Right lobe of liver (tissue), 6 donors: ENCODE data around the gene UGT1A8. TPM values are rescaled to one million over a fixed set of nuclear protein-coding genes. Genes with fewer than 3 reads are reported as not detected.

ENCODE experiments used
- ATAC-seq, 4 donors: fragments of 200-7000 bp; cut with Tn5 transposase; one replicate each; pipeline ENCODE4 v1.9.1; 2020; ENCODE audit warnings: mild to moderate bottlenecking in 4 of 4, moderate library complexity in 4 of 4
- DNase-seq, 3 donors: peaks; one replicate each; pipeline ENCODE4 v3.0.0-alpha.2; 2020
- H3K27ac ChIP-seq, 3 donors: fragments of 200-600 bp; one replicate each; pipeline ENCODE4 v1.8.0; 2022
- H3K27me3 ChIP-seq, 2 donors: fragments of 200-600 bp; one replicate each; pipeline ENCODE4 v1.8.0; 2022
- H3K36me3 ChIP-seq, 4 donors: fragments of 200-600 bp; sonication (generic) in 1 of 4; one replicate each; pipeline versions ENCODE4 v1.5.1 to v1.8.0; 2017 to 2022; ENCODE audit warnings: control low read depth in 1 of 4
- H3K4me1 ChIP-seq, 4 donors: fragments of 200-600 bp; sonication (generic) in 1 of 4; one replicate each; pipeline versions ENCODE4 v1.5.1 to v1.8.0; 2017 to 2022; ENCODE audit warnings: control low read depth in 1 of 4
- H3K4me3 ChIP-seq, 3 donors: fragments of 200-600 bp; one replicate each; pipeline ENCODE4 v1.8.0; 2022
- H3K9me3 ChIP-seq, 4 donors: fragments of 200-600 bp; sonication (generic) in 1 of 4; one replicate each; pipeline versions ENCODE4 v1.5.1 to v1.8.0; 2017 to 2022; ENCODE audit warnings: control low read depth in 1 of 4
- CTCF ChIP-seq, 4 donors: fragments of 200-600 bp in 3 of 4; fragments of 450-650 bp in 1 of 4; IDR thresholded peaks; one replicate each; pipeline versions ENCODE4 v1.5.1 to v1.8.0; 2016 to 2022; ENCODE audit warnings: antibody characterized with exemption in 4 of 4, mild to moderate bottlenecking in 2 of 4
- POLR2A ChIP-seq: fragments of 450-650 bp; IDR thresholded peaks from one replicate; pipeline ENCODE4 v1.6.1; 2017; ENCODE audit warnings: antibody characterized with exemption, mild to moderate bottlenecking
- WGBS: methylation state at CpG from one replicate; pipeline ENCODE4 v1.1.6; 2018; ENCODE audit warnings: low coverage, low lambda C conversion rate; ENCODE audit not compliant: insufficient coverage; ENCODE audit errors: missing lambda C conversion rate; 5-methylcytosine and 5-hydroxymethylcytosine counted together
- intact Hi-C, 2 donors: fragments of 100-400 bp; cut with DNase I; formaldehyde crosslinking; loops; one replicate each; pipeline versions ENCODE4 v1.11.2 to v1.14.1; 2022
- total RNA-seq, 6 experiments: library from RNA; depleted of rRNA in 2 of 6; stranded (reverse); fragments of >200 nt in 2 of 6; fragmentation: NEBNext Ultra II Directional in 3 of 6; extraction: Animal tissue kit (Norgen Biotek cat#: 25700) in 3 of 6; gene quantifications; one replicate each; pipeline versions ENCODE4 v1.1.0 to v1.2.4, GENCODE V29; 2016 to 2023
- donor health status: DM: no; HTN: yes; CAD: no.
- donor health status: DM: no; HTN: no; CAD: no.
- donor health status: DM: no; HTN: no; CAD: no.
- donor health status: DM: no; HTN: yes; CAD: no.
- donor health status: DM: no; HTN: yes; CAD: no.

UGT1A8 gene
- total RNA-seq, 6 experiments from 2014 or later, result 0.51 to 3.8 (median 1.7) TPM

- TF ChIP-seq POLR2A, result no peak
- no peak for TF ChIP-seq CTCF (IDR thresholded peaks at IDR 0.05)
- peaks cover 0 to 56% (median 12%) of the 10 kb centered on the region in 4 donors for H3K4me1 ChIP-seq
These were observed 55.5 kb downstream of the UGT1A8 start for GRCh38 chr2:233672886-233673285.

GRCh38 chr2:233673896-233674295 is 56.5 kb downstream of the UGT1A8 start:
- no peaks in the 10 kb centered on the region for H3K27me3 ChIP-seq
- ATAC-seq (peak in 2 of 4 donors; percentile 26 to 44), DNase-seq (no peak)
- peaks cover 0 to 54% (median 12%) of the 10 kb centered on the region in 4 donors for H3K4me1 ChIP-seq
- peak overlapping the region; percentile 22 to 66 (median 46) for H3K4me3 ChIP-seq
- H3K9me3 ChIP-seq, result no peaks in the 10 kb centered on the region
- H3K36me3 ChIP-seq, result no peaks in the 10 kb centered on the region
- intact Hi-C loops, result no loop called here
- peak overlapping the region; percentile 6 to 70 (median 26) for H3K27ac ChIP-seq
- TF ChIP-seq POLR2A (no peak), CTCF (IDR thresholded peaks at IDR 0.05) (no peak)

More at GRCh38 chr2:233672886-233673285, 55.5 kb downstream of the UGT1A8 start:
- Histone ChIP-seq H3K27ac (peak overlapping the region in 2 of 3 donors; percentile 70 to 75), H3K36me3 (no peaks in the 10 kb centered on the region), H3K27me3 (no peaks in the 10 kb centered on the region), H3K4me3 (peak overlapping the region; percentile 22 to 66 (median 46)), H3K9me3 (no peaks in the 10 kb centered on the region)
- ATAC-seq (no peak), DNase-seq (no peak)
- intact Hi-C loops, result no loop called here
- WGBS, result 15% methylated on average over 3 of the region's 3 CpGs

DNA sequence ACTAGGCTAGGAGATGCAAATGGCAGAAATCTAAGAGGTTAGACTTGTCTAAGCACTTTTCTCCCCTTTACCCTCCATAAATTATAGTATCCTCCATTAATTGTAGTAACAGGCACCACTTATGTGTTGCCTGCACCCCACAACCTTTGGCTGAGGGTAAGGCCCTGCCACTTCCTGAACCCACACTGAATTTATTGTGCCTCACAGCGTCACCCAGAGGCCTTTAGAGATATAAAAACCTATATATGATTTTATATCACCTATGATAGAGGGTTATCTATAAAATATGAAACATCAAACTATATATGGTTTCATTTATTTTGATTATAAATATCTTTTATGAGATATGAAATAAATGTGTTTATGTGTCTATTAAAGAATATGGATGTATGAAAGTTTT is 56.9 kb downstream of the UGT1A8 start:
- Histone ChIP-seq H3K36me3 (no peaks in the 10 kb centered on the region), H3K4me1 (peaks cover 0 to 50% (median 12%) of the 10 kb centered on the region in 4 donors), H3K27me3 (no peaks in the 10 kb centered on the region), H3K9me3 (no peaks in the 10 kb centered on the region), H3K4me3 (peak overlapping the region; percentile 22 to 66 (median 46)), H3K27ac (peak overlapping the region; percentile 6 to 70 (median 26))
- ATAC-seq (peak in 3 of 4 donors; percentile 26 to 36 (median 34)), DNase-seq (no peak)
- intact Hi-C loops, result no loop called here
- WGBS, result 14% methylated on average over 1 of the region's 1 CpG
- TF ChIP-seq CTCF (IDR thresholded peaks at IDR 0.05) (peak in 3 of 4 donors; percentile 9 to 22 (median 18)), POLR2A (peak; percentile 15)

GRCh38 chr2:233674995-233675394 is 57.6 kb downstream of the UGT1A8 start:
- no peak for ATAC-seq
- Histone ChIP-seq H3K27ac (peak overlapping the region in 1 of 3 donors; percentile 70), H3K4me3 (peak overlapping the region in 2 of 3 donors; percentile 46 to 66), H3K27me3 (no peaks in the 10 kb centered on the region), H3K36me3 (no peaks in the 10 kb centered on the region), H3K4me1 (peaks cover 0 to 43% (median 9%) of the 10 kb centered on the region in 4 donors), H3K9me3 (no peaks in the 10 kb centered on the region)
- DNase-seq, result no peak
- intact Hi-C loops, result no loop called here
- 29% methylated on average over 4 of the region's 4 CpGs for WGBS
- TF ChIP-seq CTCF (IDR thresholded peaks at IDR 0.05) (no peak), POLR2A (no peak)

GRCh38 chr2:233676046-233676445 is 58.6 kb downstream of the UGT1A8 start:
- H3K4me1 ChIP-seq, result peaks cover 0 to 39% (median 6%) of the 10 kb centered on the region in 4 donors
- no peaks in the 10 kb centered on the region for H3K27me3 ChIP-seq
- 92% methylated on average over 2 of the region's 2 CpGs for WGBS
- no peaks in the 10 kb centered on the region for H3K9me3 ChIP-seq
- DNase-seq, result no peak
- no peaks in the 10 kb centered on the region for H3K36me3 ChIP-seq
- intact Hi-C loops, result no loop called here
- TF ChIP-seq CTCF (IDR thresholded peaks at IDR 0.05) (no peak), POLR2A (no peak)
- no peak overlapping the region for H3K4me3 ChIP-seq
- H3K27ac ChIP-seq, result no peak overlapping the region
- ATAC-seq, result no peak
